IMR-90 (cell line): ENCODE data around the gene SYAP1. TPM values are rescaled to one million over a fixed set of nuclear protein-coding genes. Genes with fewer than 3 reads are reported as not detected.

Experiments used
- ATAC-seq: fragments of 200-7000 bp; cut with Tn5 transposase; 2 replicates; pipeline ENCODE4 v1.9.1; 2020; ENCODE audit warnings: low read depth, mild to moderate bottlenecking, moderate library complexity
- BruUV-seq: library from RNA; stranded (reverse); fragments of 400-500 nt; replicated peaks from 2 replicates; lab custom pipeline; 2021; lab: Mats Ljungman, UMichigan
- CTCF ChIA-PET: fragments of 300-600 bp; formaldehyde crosslinking; extraction: SDS; loops from one replicate; lab custom pipeline; 2021; ENCODE audit warnings: antibody characterized with exemption; lab: Yijun Ruan, JAX
- POLR2A ChIA-PET: fragments of 300-600 bp; sonication (Branson Sonifier 250); formaldehyde crosslinking; loops from one replicate; lab custom pipeline; 2022; ENCODE audit warnings: antibody characterized with exemption; ENCODE audit not compliant: unreplicated experiment; lab: Charles Lee
- DNase-seq: peaks from one replicate; pipeline ENCODE4 v3.0.0; 2013
- H2AFZ ChIP-seq: replicated peaks from 2 replicates; pipeline ENCODE3; 2013; ENCODE audit warnings: low read length, mild to moderate bottlenecking; ENCODE audit not compliant: poor library complexity
- H2AK5ac ChIP-seq: 2 replicates; pipeline ENCODE4 v1.6.1; 2013; ENCODE audit warnings: low read depth, low read length, inconsistent platforms
- H2AK9ac ChIP-seq: replicated peaks from 2 replicates; pipeline ENCODE3; 2013; ENCODE audit warnings: mild to moderate bottlenecking, low read depth, low read length, moderate library complexity; ENCODE audit not compliant: poor library complexity
- H2BK120ac ChIP-seq: 2 replicates; pipeline ENCODE4 v1.6.1; 2013; ENCODE audit warnings: low read depth, low read length, inconsistent platforms
- H2BK15ac ChIP-seq: 3 replicates; pipeline ENCODE4 v1.6.1; 2013; ENCODE audit warnings: low read depth, low read length, inconsistent platforms
- H2BK20ac ChIP-seq: 2 replicates; pipeline ENCODE4 v1.6.1; 2013; ENCODE audit warnings: low read depth, mild to moderate bottlenecking, inconsistent platforms, low read length, moderate library complexity
- H2BK5ac ChIP-seq: 2 replicates; pipeline ENCODE4 v1.6.1; 2013; ENCODE audit warnings: mild to moderate bottlenecking, low read depth, low read length, inconsistent platforms; ENCODE audit not compliant: poor library complexity, severe bottlenecking
- H3K14ac ChIP-seq: replicated peaks from 2 replicates; pipeline ENCODE4 v1.6.1; 2013; ENCODE audit warnings: low read depth, low read length, inconsistent platforms
- H3K18ac ChIP-seq: 2 replicates; pipeline ENCODE4 v1.6.1; 2013; ENCODE audit warnings: low read depth, low read length, control low read depth
- H3K23ac ChIP-seq: 2 replicates; pipeline ENCODE4 v1.6.1; 2013; ENCODE audit warnings: low read depth, low read length, inconsistent platforms
- H3K27ac ChIP-seq: 2 replicates; pipeline ENCODE4 v1.5.1; 2013; ENCODE audit warnings: mild to moderate bottlenecking, control low read depth, low read length; ENCODE audit not compliant: insufficient read depth
- H3K27me3 ChIP-seq: 2 replicates; pipeline ENCODE4 v1.6.1; 2013; ENCODE audit warnings: low read length; ENCODE audit not compliant: control insufficient read depth, insufficient read depth
- H3K36me3 ChIP-seq: 2 replicates; pipeline ENCODE4 v1.6.1; 2013; ENCODE audit warnings: low read length, mixed read lengths; ENCODE audit not compliant: control insufficient read depth, insufficient read depth
- H3K4ac ChIP-seq: 2 replicates; pipeline ENCODE4 v1.6.1; 2013; ENCODE audit warnings: low read depth, low read length, inconsistent platforms
- H3K4me1 ChIP-seq: 2 replicates; pipeline ENCODE4 v1.6.1; 2013; ENCODE audit warnings: low read length, mixed read lengths; ENCODE audit not compliant: control insufficient read depth, insufficient read depth
- H3K4me2 ChIP-seq: 2 replicates; pipeline ENCODE4 v1.6.1; 2013; ENCODE audit warnings: low read depth, mild to moderate bottlenecking, control low read depth, low read length, moderate library complexity
- H3K4me3 ChIP-seq: 2 replicates; pipeline ENCODE4 v1.5.1; 2013; ENCODE audit warnings: low read depth, mild to moderate bottlenecking, control low read depth, low read length, moderate library complexity; ENCODE audit not compliant: insufficient read depth
- H3K56ac ChIP-seq: 2 replicates; pipeline ENCODE4 v1.6.1; 2013; ENCODE audit warnings: low read length, inconsistent platforms; ENCODE audit not compliant: insufficient read depth; ENCODE audit errors: extremely low read depth
- H3K79me1 ChIP-seq, 2 experiments: 2 replicates each; pipeline ENCODE4 v1.6.1; 2013; ENCODE audit warnings: low read length in 2 of 2, inconsistent platforms in 1 of 2, low read depth in 1 of 2
- H3K9ac ChIP-seq: 2 replicates; pipeline ENCODE4 v1.6.1; 2013; ENCODE audit warnings: low read depth, low read length, control low read depth
- H3K9me1 ChIP-seq: 2 replicates; pipeline ENCODE4 v1.6.1; 2013; ENCODE audit warnings: low read length, inconsistent platforms; ENCODE audit not compliant: insufficient read depth
- H3K9me3 ChIP-seq: 2 replicates; pipeline ENCODE4 v1.6.1; 2013; ENCODE audit warnings: low read length; ENCODE audit not compliant: control insufficient read depth, insufficient read depth
- H4K20me1 ChIP-seq: 2 replicates; pipeline ENCODE4 v1.6.1; 2013; ENCODE audit warnings: low read length, inconsistent platforms; ENCODE audit not compliant: insufficient read depth
- H4K5ac ChIP-seq: 2 replicates; pipeline ENCODE4 v1.6.1; 2013; ENCODE audit warnings: mild to moderate bottlenecking, low read depth, low read length, control low read depth
- H4K8ac ChIP-seq, 2 experiments: 2 replicates each; pipeline ENCODE4 v1.6.1; 2013; ENCODE audit warnings: low read depth in 2 of 2, low read length in 2 of 2, control low read depth in 1 of 2, inconsistent platforms in 1 of 2
- H4K91ac ChIP-seq: 2 replicates; pipeline ENCODE4 v1.6.1; 2013; ENCODE audit warnings: low read depth, low read length, inconsistent platforms; ENCODE audit not compliant: insufficient read depth
- BHLHE40 ChIP-seq: fragments of 150-350 bp; IDR thresholded peaks from 2 replicates; pipeline ENCODE4 v1.6.1; 2016; ENCODE audit warnings: mild to moderate bottlenecking, low read depth, low read length
- CEBPB ChIP-seq: IDR thresholded peaks from 2 replicates; pipeline ENCODE4 v1.6.1; 2012; ENCODE audit warnings: low read depth, low read length, improper control_type of control experiment
- CHD1 ChIP-seq: IDR thresholded peaks from 2 replicates; pipeline ENCODE4 v1.6.1; 2012; ENCODE audit warnings: low read depth, low read length, improper control_type of control experiment
- MAZ ChIP-seq: IDR thresholded peaks from 2 replicates; pipeline ENCODE4 v1.6.1; 2012; ENCODE audit warnings: low read depth, mild to moderate bottlenecking, low read length, improper control_type of control experiment, moderate library complexity, borderline replicate concordance
- RAD21 ChIP-seq: IDR thresholded peaks from 2 replicates; pipeline ENCODE4 v1.6.1; 2012; ENCODE audit warnings: low read length, improper control_type of control experiment
- RFX5 ChIP-seq: IDR thresholded peaks from 2 replicates; pipeline ENCODE4 v1.8.0; 2012; ENCODE audit warnings: low read depth, mild to moderate bottlenecking, low read length, moderate library complexity
- dilution Hi-C: fragments of 300-500 bp; cut with HindIII; formaldehyde crosslinking; loops from one replicate; pipeline ENCODE4 v1.14.3; 2018; ENCODE audit warnings: low sequenced_read_pairs; ENCODE audit not compliant: unreplicated experiment
- in situ Hi-C: fragments of 300-500 bp; cut with MboI; formaldehyde crosslinking; loops from 3 replicates; pipeline ENCODE4 v1.14.3; 2019; ENCODE audit warnings: low sequenced_read_pairs, inconsistent platforms, mixed read lengths
- intact Hi-C: fragments of 100-400 bp; cut with micrococcal nuclease; formaldehyde crosslinking; loops from 2 replicates; pipeline ENCODE4 v1.10.0; 2022
- polyA plus RNA-seq, 3 experiments: library from polyadenylated mRNA; depleted of rRNA; stranded (reverse); fragments of >200 nt; gene quantifications; 2 replicates each; pipeline ENCODE4 v1.2.3, GENCODE V29; 2012; ENCODE audit warnings: low replicate concordance in 1 of 3
- total RNA-seq: library from RNA; depleted of rRNA; stranded (reverse); fragments of >200 nt; gene quantifications from 2 replicates; pipeline ENCODE4 v1.2.3, GENCODE V29; 2012

Gene SYAP1
- total and polyA plus RNA-seq, 2 of the 4 experiments (the other 2 are of a cell fraction) = 17.7 to 35.0 TPM

DNA sequence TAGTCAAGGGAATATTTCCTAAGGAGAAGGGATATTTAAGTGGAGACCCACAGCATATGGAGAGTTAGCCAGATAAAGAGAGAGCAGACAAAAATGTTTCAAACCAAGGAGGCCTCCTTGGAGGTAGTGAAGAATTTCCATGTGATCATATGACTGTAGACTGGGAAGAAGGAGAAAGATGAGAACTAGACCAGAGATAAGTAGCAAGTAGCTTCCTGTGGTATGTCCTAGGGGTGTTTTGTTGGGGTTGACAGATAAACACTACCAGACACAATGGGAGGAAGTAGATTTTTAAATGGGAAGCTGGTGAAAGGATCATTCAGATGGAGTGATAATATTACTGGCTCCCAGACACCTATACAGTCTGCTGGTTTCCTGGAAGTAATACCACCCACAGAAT, 13.6 kb downstream of the SYAP1 start:
- no TSS peak for BruUV-seq
- H3K27ac ChIP-seq = no peak overlapping the region
- no peak overlapping the region for H3K23ac ChIP-seq
- H3K9me3 ChIP-seq = no peaks in the 10 kb centered on the region
- H3K4me1 ChIP-seq = no peaks in the 10 kb centered on the region
- TF ChIP-seq CHD1 = no peak
- TF ChIP-seq BHLHE40 = no peak
- no peak for TF ChIP-seq RFX5
- no peak for TF ChIP-seq MAZ
- no peak for TF ChIP-seq RAD21
- TF ChIP-seq CEBPB = no peak
- H4K20me1 ChIP-seq = peaks cover 10% of the 10 kb centered on the region; the same call in 1 of the 2 replicates
- dilution Hi-C loops = no loop called here
- H3K4me2 ChIP-seq = no peak overlapping the region
- no peak overlapping the region for H3K4ac ChIP-seq
- H2BK20ac ChIP-seq = no peak overlapping the region
- peaks cover 2% of the 10 kb centered on the region; the same call in 1 of the 2 replicates for H3K9me1 ChIP-seq
- intact Hi-C loops = no loop called here
- no peak overlapping the region for H4K5ac ChIP-seq
- no peaks in the 10 kb centered on the region for H3K27me3 ChIP-seq
- H2AK5ac ChIP-seq = no peak overlapping the region
- H2BK5ac ChIP-seq = no peak overlapping the region
- H4K91ac ChIP-seq = no peak overlapping the region
- ATAC-seq (no peak), DNase-seq (no peak)
- peaks cover 6 to 16% of the 10 kb centered on the region in 2 experiments; a peak in 3 of 4 replicates for H3K79me1 ChIP-seq
- no peak overlapping the region for H2BK15ac ChIP-seq
- no peak overlapping the region for H3K18ac ChIP-seq
- H3K36me3 ChIP-seq = peaks cover 21% of the 10 kb centered on the region
- no peak overlapping the region for H3K4me3 ChIP-seq
- H3K9ac ChIP-seq = no peak overlapping the region
- H2AFZ ChIP-seq = no peak overlapping the region
- H2AK9ac ChIP-seq = no peak overlapping the region
- H3K14ac ChIP-seq = no peak overlapping the region
- no peak overlapping the region for H4K8ac ChIP-seq
- no peak overlapping the region for H3K56ac ChIP-seq
- in situ Hi-C loops = no loop called here
- POLR2A ChIA-PET = no interaction called here
- CTCF ChIA-PET = no interaction called here
- H2BK120ac ChIP-seq = no peak overlapping the region
